Neural progenitor cell (in vitro differentiated cells): Measurements from ENCODE around the gene CPT1A.

Source experiments
- EZH2 ChIP-seq: fragments of 200-600 bp; sonication (generic); IDR thresholded peaks from 2 replicates; pipeline ENCODE4 v1.6.1; 2017; ENCODE audit warnings: antibody characterized with exemption, mild to moderate bottlenecking, moderate library complexity
- EZH2phosphoT487 ChIP-seq: fragments of 200-600 bp; sonication (generic); IDR thresholded peaks from 2 replicates; pipeline ENCODE4 v1.6.1; 2017; ENCODE audit warnings: antibody characterized with exemption
- TF ChIP-seq, protein P1 (sequence below): fragments of 200-600 bp; sonication (generic); IDR thresholded peaks from 2 replicates; pipeline ENCODE4 v1.5.1; 2017; ENCODE audit warnings: antibody characterized with exemption, mild to moderate bottlenecking

DNA sequence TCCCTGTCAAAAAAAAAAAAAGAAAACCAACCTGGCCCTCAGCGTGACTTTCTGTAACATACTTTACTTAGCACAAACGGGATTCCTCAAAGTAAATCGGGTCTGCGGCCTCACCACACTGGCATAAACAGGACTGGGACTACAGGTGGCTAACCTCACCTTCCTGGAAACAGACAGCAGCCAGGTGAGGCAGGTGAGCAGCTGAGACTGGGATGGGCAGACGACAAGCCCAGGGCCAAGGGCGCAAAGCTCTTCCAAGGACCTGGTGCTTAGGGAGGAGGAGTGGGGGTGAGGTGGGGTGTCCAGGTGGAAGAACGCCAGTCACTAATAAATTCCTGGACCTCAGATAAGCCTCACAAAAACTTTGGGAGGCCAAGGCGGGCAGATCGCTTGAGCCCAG lies 15.0 kb downstream of the CPT1A start:
- TF ChIP-seq, protein P1, sequence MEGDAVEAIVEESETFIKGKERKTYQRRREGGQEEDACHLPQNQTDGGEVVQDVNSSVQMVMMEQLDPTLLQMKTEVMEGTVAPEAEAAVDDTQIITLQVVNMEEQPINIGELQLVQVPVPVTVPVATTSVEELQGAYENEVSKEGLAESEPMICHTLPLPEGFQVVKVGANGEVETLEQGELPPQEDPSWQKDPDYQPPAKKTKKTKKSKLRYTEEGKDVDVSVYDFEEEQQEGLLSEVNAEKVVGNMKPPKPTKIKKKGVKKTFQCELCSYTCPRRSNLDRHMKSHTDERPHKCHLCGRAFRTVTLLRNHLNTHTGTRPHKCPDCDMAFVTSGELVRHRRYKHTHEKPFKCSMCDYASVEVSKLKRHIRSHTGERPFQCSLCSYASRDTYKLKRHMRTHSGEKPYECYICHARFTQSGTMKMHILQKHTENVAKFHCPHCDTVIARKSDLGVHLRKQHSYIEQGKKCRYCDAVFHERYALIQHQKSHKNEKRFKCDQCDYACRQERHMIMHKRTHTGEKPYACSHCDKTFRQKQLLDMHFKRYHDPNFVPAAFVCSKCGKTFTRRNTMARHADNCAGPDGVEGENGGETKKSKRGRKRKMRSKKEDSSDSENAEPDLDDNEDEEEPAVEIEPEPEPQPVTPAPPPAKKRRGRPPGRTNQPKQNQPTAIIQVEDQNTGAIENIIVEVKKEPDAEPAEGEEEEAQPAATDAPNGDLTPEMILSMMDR = no peak
- no peak for TF ChIP-seq EZH2phosphoT487
- no peak for TF ChIP-seq EZH2
